ENCODE measurements around the gene LANCL3.

The LANCL3 gene

DNA sequence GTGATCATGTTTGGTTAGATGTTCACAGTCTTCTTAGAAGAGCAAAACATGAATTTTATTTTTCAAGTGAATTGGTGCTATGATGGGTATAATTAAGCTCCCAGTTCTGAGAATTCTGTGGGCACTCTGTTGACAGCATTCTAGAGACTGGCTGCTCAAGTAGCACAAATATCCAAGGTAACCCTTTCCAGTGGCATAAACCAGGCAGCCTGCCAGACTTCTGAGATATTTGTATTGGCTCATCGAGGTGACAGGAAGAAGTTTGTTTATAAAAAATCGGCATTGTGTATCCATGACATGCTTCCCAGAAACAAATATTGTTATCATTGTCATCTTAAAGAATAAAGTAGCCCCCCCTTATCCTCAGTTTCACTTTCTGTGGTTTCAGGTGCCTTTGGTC lies 28.3 kb downstream of the LANCL3 start:
- Histone ChIP-seq H3K23ac (ENCODE audit: low read length) (no peak overlapping the region), H3K4me3 (ENCODE audit: low read length) (no peak overlapping the region), H3K4ac (ENCODE audit: low read depth, low read length) (no peak overlapping the region), H2BK120ac (ENCODE audit: low read depth, low read length) (no peak overlapping the region), H2AK5ac (ENCODE audit: low read length) (no peak overlapping the region), H3K79me2 (ENCODE audit: control insufficient read depth, insufficient read depth, low read length) (no peaks in the 10 kb centered on the region), H3K4me2 (ENCODE audit: low read length) (no peak overlapping the region), H4K5ac (ENCODE audit: low read length) (no peak overlapping the region), H3K18ac (ENCODE audit: low read length) (no peak overlapping the region), H3K27me3 (ENCODE audit: insufficient read depth, low read length, poor library complexity) (no peaks in the 10 kb centered on the region), H3K56ac (ENCODE audit: low read length) (no peak overlapping the region), H3K36me3 (ENCODE audit: control insufficient read depth, insufficient read depth, low read length) (no peaks in the 10 kb centered on the region), H3K27ac (ENCODE audit: low read depth, low read length) (no peak overlapping the region), H4K8ac (ENCODE audit: low read depth, low read length) (no peak overlapping the region), H2BK15ac (replicated peaks; ENCODE audit: low read depth) (no peak overlapping the region), H3K9ac (ENCODE audit: low read length) (no peak overlapping the region), H3K4me1 (ENCODE audit: control insufficient read depth, low read depth, low read length) (no peaks in the 10 kb centered on the region), H2BK5ac (ENCODE audit: low read length) (no peak overlapping the region), H3K79me1 (ENCODE audit: low read length) (no peaks in the 10 kb centered on the region)
- DNase-seq = no peak
- WGBS (ENCODE audit: extremely low coverage, insufficient coverage, low lambda C conversion rate) = no CpG with 5 or more reads among the region's 2 CpGs

DNA sequence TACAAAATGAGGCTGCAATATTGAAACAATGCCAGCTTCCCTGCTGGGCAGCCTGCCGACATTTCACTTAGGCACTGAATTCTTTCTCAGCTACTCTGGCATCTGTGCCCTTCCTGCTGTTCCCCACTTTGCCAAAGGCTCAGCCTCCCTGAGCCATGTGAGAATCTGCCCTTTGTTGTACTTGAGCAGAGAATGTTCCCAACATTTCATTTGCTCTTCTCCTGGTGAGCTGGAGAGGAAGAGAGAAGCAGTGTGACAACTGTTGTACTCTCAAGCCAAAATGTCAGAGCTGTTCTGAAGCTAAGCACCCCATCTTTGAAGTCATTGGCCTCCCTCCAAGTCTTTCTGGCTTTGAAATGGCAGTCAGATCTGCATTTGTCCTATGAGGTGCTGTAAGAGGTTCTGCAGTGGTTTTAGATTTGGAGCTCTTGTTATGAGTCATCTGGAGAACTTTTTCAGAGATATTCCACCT lies 32.5 kb downstream of the LANCL3 start:
- DNase-seq = no peak
- Histone ChIP-seq H3K79me2 (ENCODE audit: control insufficient read depth, insufficient read depth, low read length) (no peaks in the 10 kb centered on the region), H3K4ac (ENCODE audit: low read depth, low read length) (no peak overlapping the region), H3K4me1 (ENCODE audit: control insufficient read depth, low read depth, low read length) (no peaks in the 10 kb centered on the region), H3K27ac (ENCODE audit: low read depth, low read length) (no peak overlapping the region), H3K18ac (ENCODE audit: low read length) (no peak overlapping the region), H3K23ac (ENCODE audit: low read length) (no peak overlapping the region), H2BK120ac (ENCODE audit: low read depth, low read length) (no peak overlapping the region), H3K4me2 (ENCODE audit: low read length) (no peak overlapping the region), H3K36me3 (ENCODE audit: control insufficient read depth, insufficient read depth, low read length) (no peaks in the 10 kb centered on the region), H3K79me1 (ENCODE audit: low read length) (no peaks in the 10 kb centered on the region), H2AK5ac (ENCODE audit: low read length) (no peak overlapping the region), H4K5ac (ENCODE audit: low read length) (no peak overlapping the region), H2BK15ac (replicated peaks; ENCODE audit: low read depth) (no peak overlapping the region), H2BK5ac (ENCODE audit: low read length) (no peak overlapping the region), H3K4me3 (ENCODE audit: low read length) (no peak overlapping the region), H3K56ac (ENCODE audit: low read length) (no peak overlapping the region), H4K8ac (ENCODE audit: low read depth, low read length) (no peak overlapping the region), H3K27me3 (ENCODE audit: insufficient read depth, low read length, poor library complexity) (no peaks in the 10 kb centered on the region), H3K9ac (ENCODE audit: low read length) (no peak overlapping the region)
- no CpG with 5 or more reads among the region's 1 CpG for WGBS (ENCODE audit: extremely low coverage, insufficient coverage, low lambda C conversion rate)

DNA sequence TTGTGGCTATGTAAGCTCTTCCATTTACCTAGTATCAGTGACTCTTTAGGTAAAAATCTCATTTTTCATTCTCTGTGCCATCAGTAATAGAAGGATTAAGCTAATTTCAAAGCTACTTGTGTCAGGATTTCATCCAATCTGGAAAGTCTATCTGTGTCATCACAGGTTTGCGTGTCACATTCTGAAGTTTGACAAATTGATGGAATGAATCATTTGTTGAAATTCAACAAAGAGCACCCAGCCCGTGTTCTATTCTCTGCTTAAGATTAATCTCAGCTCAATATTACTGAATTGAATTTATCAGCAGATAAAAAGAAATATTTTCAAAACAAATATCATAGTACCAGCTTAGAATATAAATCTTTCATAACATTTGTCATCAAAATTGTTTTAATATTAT lies 35.8 kb downstream of the LANCL3 start:
- no peak for DNase-seq
- WGBS (ENCODE audit: extremely low coverage, insufficient coverage, low lambda C conversion rate) = no CpG with 5 or more reads among the region's 2 CpGs

DNA sequence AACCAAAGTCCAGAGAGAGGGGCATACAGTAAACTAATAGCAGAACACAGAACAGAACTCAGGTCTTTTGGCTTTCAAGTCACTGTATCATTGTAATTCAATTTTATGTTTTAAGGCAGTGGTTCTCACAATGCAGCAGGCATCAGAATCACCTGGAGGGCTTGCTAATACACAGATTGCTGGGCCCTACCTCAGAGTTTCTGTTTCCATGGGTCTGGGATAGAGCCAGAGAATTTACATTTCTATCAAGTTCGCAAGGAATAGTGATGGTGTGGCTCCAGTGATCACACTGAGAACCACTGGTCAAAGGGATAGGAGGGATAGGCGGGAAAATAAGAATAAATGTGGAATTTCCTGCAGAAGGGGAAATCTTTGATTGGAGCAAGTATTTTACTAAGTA lies 36.7 kb downstream of the LANCL3 start:
- no peak overlapping the region for H3K4me2 ChIP-seq (ENCODE audit: low read length)
- no peak overlapping the region for H3K23ac ChIP-seq (ENCODE audit: low read length)
- no peak overlapping the region for H2BK15ac ChIP-seq (replicated peaks; ENCODE audit: low read depth)

More for the DNA sequence above, 35.8 kb downstream of the LANCL3 start:
- Histone ChIP-seq H3K27me3 (ENCODE audit: insufficient read depth, low read length, poor library complexity) (no peaks in the 10 kb centered on the region), H3K23ac (ENCODE audit: low read length) (no peak overlapping the region), H3K4me1 (ENCODE audit: control insufficient read depth, low read depth, low read length) (no peaks in the 10 kb centered on the region), H4K5ac (ENCODE audit: low read length) (no peak overlapping the region), H3K56ac (ENCODE audit: low read length) (no peak overlapping the region), H3K79me1 (ENCODE audit: low read length) (no peaks in the 10 kb centered on the region), H3K79me2 (ENCODE audit: control insufficient read depth, insufficient read depth, low read length) (no peaks in the 10 kb centered on the region), H3K4me2 (ENCODE audit: low read length) (no peak overlapping the region), H3K18ac (ENCODE audit: low read length) (no peak overlapping the region), H2BK5ac (ENCODE audit: low read length) (no peak overlapping the region), H3K27ac (ENCODE audit: low read depth, low read length) (no peak overlapping the region), H2AK5ac (ENCODE audit: low read length) (no peak overlapping the region), H2BK120ac (ENCODE audit: low read depth, low read length) (no peak overlapping the region), H3K9ac (ENCODE audit: low read length) (no peak overlapping the region), H3K4me3 (ENCODE audit: low read length) (no peak overlapping the region), H3K4ac (ENCODE audit: low read depth, low read length) (no peak overlapping the region), H2BK15ac (replicated peaks; ENCODE audit: low read depth) (no peak overlapping the region), H3K36me3 (ENCODE audit: control insufficient read depth, insufficient read depth, low read length) (no peaks in the 10 kb centered on the region), H4K8ac (ENCODE audit: low read depth, low read length) (no peak overlapping the region)

DNA sequence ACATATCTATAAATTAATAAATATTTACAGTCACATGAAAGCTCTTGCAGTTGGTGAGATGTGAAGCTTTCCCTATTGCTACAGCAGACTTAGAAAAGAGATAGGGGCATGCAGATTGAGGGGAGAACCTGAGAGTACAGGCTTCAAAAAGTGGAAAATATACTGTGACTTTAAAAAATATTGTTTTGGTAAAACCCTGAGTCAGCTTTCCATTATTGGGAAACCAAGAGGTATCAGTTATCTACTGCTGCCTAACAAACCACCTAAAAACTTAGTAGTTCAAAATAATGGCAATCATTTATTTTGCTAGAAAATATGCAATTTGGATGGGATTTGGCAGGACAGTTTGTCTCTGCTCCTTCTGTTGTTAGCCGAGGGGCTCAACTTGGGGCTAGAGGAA lies 38.3 kb downstream of the LANCL3 start:
- no peak for DNase-seq

More for the DNA sequence above, 36.7 kb downstream of the LANCL3 start:
- Histone ChIP-seq H3K27ac (ENCODE audit: low read depth, low read length) (no peak overlapping the region), H4K5ac (ENCODE audit: low read length) (no peak overlapping the region), H3K4ac (ENCODE audit: low read depth, low read length) (no peak overlapping the region), H2BK120ac (ENCODE audit: low read depth, low read length) (no peak overlapping the region), H3K79me1 (ENCODE audit: low read length) (no peaks in the 10 kb centered on the region), H3K4me1 (ENCODE audit: control insufficient read depth, low read depth, low read length) (no peaks in the 10 kb centered on the region), H3K4me3 (ENCODE audit: low read length) (no peak overlapping the region), H3K27me3 (ENCODE audit: insufficient read depth, low read length, poor library complexity) (no peaks in the 10 kb centered on the region), H4K8ac (ENCODE audit: low read depth, low read length) (no peak overlapping the region), H3K9ac (ENCODE audit: low read length) (no peak overlapping the region), H2BK5ac (ENCODE audit: low read length) (no peak overlapping the region), H3K56ac (ENCODE audit: low read length) (no peak overlapping the region), H3K18ac (ENCODE audit: low read length) (no peak overlapping the region), H2AK5ac (ENCODE audit: low read length) (no peak overlapping the region), H3K79me2 (ENCODE audit: control insufficient read depth, insufficient read depth, low read length) (no peaks in the 10 kb centered on the region), H3K36me3 (ENCODE audit: control insufficient read depth, insufficient read depth, low read length) (no peaks in the 10 kb centered on the region)
- WGBS (ENCODE audit: extremely low coverage, insufficient coverage, low lambda C conversion rate) = no CpG with 5 or more reads among the region's 2 CpGs
- peak; percentile 3 for DNase-seq

DNA sequence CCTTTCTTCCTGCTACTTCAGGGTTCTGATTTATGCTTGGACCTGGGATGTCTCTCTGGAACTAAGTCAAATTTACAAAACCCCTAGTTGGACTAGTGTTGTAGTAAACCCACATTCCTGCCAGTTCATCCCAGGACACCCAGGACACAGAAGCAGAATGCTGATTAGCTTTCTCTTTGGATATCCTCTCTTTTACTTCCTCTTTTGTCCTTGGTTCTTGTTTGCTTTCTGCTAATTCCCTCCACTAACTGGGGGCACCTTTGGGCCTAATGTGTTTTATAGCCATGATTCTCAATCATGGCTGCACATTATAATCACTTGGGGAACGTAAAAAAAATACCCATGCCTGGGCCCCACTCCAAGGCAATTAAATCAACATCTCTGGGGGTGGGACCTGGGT lies 42.5 kb downstream of the LANCL3 start:
- H3K4me3 ChIP-seq (ENCODE audit: low read length) = no peak overlapping the region
- no peak for DNase-seq
- no peak overlapping the region for H2BK15ac ChIP-seq (replicated peaks; ENCODE audit: low read depth)
- H3K27ac ChIP-seq (ENCODE audit: low read depth, low read length) = no peak overlapping the region
- H3K18ac ChIP-seq (ENCODE audit: low read length) = no peak overlapping the region
- no peaks in the 10 kb centered on the region for H3K79me2 ChIP-seq (ENCODE audit: control insufficient read depth, insufficient read depth, low read length)
- no peak overlapping the region for H3K23ac ChIP-seq (ENCODE audit: low read length)
- H2AK5ac ChIP-seq (ENCODE audit: low read length) = no peak overlapping the region
- H2BK5ac ChIP-seq (ENCODE audit: low read length) = no peak overlapping the region
- no peak overlapping the region for H4K5ac ChIP-seq (ENCODE audit: low read length)
- H3K4me1 ChIP-seq (ENCODE audit: control insufficient read depth, low read depth, low read length) = no peaks in the 10 kb centered on the region
- no peak overlapping the region for H3K4ac ChIP-seq (ENCODE audit: low read depth, low read length)
- no peak overlapping the region for H3K4me2 ChIP-seq (ENCODE audit: low read length)
- no peak overlapping the region for H3K56ac ChIP-seq (ENCODE audit: low read length)
- H3K36me3 ChIP-seq (ENCODE audit: control insufficient read depth, insufficient read depth, low read length) = no peaks in the 10 kb centered on the region
- no CpG with 5 or more reads among the region's 1 CpG for WGBS (ENCODE audit: extremely low coverage, insufficient coverage, low lambda C conversion rate)
- H3K9ac ChIP-seq (ENCODE audit: low read length) = no peak overlapping the region
- no peak overlapping the region for H4K8ac ChIP-seq (ENCODE audit: low read depth, low read length)
- no peak overlapping the region for H2BK120ac ChIP-seq (ENCODE audit: low read depth, low read length)
- no peaks in the 10 kb centered on the region for H3K27me3 ChIP-seq (ENCODE audit: insufficient read depth, low read length, poor library complexity)
- no peaks in the 10 kb centered on the region for H3K79me1 ChIP-seq (ENCODE audit: low read length)

More for the DNA sequence above, 38.3 kb downstream of the LANCL3 start:
- no CpG with 5 or more reads among the region's 1 CpG for WGBS (ENCODE audit: extremely low coverage, insufficient coverage, low lambda C conversion rate)
- H3K79me2 ChIP-seq (ENCODE audit: control insufficient read depth, insufficient read depth, low read length) = no peaks in the 10 kb centered on the region
- no peak overlapping the region for H2BK15ac ChIP-seq (replicated peaks; ENCODE audit: low read depth)
- H4K5ac ChIP-seq (ENCODE audit: low read length) = no peak overlapping the region
- no peaks in the 10 kb centered on the region for H3K36me3 ChIP-seq (ENCODE audit: control insufficient read depth, insufficient read depth, low read length)
- H3K79me1 ChIP-seq (ENCODE audit: low read length) = no peaks in the 10 kb centered on the region
- H3K4ac ChIP-seq (ENCODE audit: low read depth, low read length) = no peak overlapping the region
- no peak overlapping the region for H2AK5ac ChIP-seq (ENCODE audit: low read length)
- H3K9ac ChIP-seq (ENCODE audit: low read length) = no peak overlapping the region
- H3K27ac ChIP-seq (ENCODE audit: low read depth, low read length) = no peak overlapping the region
- H3K23ac ChIP-seq (ENCODE audit: low read length) = no peak overlapping the region
- no peak overlapping the region for H3K4me3 ChIP-seq (ENCODE audit: low read length)
- no peaks in the 10 kb centered on the region for H3K27me3 ChIP-seq (ENCODE audit: insufficient read depth, low read length, poor library complexity)
- H2BK5ac ChIP-seq (ENCODE audit: low read length) = no peak overlapping the region
- H3K4me2 ChIP-seq (ENCODE audit: low read length) = no peak overlapping the region
- no peak overlapping the region for H3K56ac ChIP-seq (ENCODE audit: low read length)
- H3K18ac ChIP-seq (ENCODE audit: low read length) = no peak overlapping the region
- no peaks in the 10 kb centered on the region for H3K4me1 ChIP-seq (ENCODE audit: control insufficient read depth, low read depth, low read length)
- H4K8ac ChIP-seq (ENCODE audit: low read depth, low read length) = no peak overlapping the region
- no peak overlapping the region for H2BK120ac ChIP-seq (ENCODE audit: low read depth, low read length)
